ENCODE measurements around the gene KCNH2. TPM values are rescaled to one million over a fixed set of nuclear protein-coding genes. Genes with fewer than 3 reads are reported as not detected.

The KCNH2 gene
- total and polyA plus RNA-seq, 4 donors: 0.18 to 74.6 (median 0.33) TPM; not detected in 1

DNA sequence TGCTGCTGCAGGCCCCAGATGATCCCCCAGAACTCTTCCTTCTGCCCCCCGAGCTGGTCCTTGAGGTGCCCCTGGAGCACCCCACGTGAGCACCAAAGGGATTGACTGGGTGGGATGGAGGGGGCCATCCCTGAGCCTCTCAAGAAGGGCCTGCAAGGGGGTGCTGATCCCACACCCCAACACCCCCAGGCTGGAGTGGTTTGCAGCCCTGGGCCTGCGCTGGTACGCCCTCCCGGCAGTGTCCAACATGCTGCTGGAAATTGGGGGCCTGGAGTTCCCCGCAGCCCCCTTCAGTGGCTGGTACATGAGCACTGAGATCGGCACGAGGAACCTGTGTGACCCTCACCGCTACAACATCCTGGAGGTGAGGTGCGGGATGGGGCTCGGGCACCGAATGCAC is 20.9 kb upstream of the KCNH2 start:
- no peak overlapping the region for H3K27ac ChIP-seq (ENCODE audit: low read depth in 1 of 2, low read length in 2 of 2)
- H3K4me1 ChIP-seq (ENCODE audit: control insufficient read depth in 4 of 4, insufficient read depth in 4 of 4, low read length in 3 of 4): no peaks in the 10 kb centered on the region
- 87% methylated on average over 12 of the region's 12 CpGs for WGBS
- H3K4me3 ChIP-seq (ENCODE audit: low read depth in 1 of 3, low read length in 3 of 3): no peak overlapping the region
- TF ChIP-seq SP1 (IDR thresholded peaks at IDR 0.05) (no peak), FOXA1 (IDR thresholded peaks at IDR 0.05) (no peak), EGR1 (IDR thresholded peaks at IDR 0.05; ENCODE audit: low read depth in 2 of 2) (no peak), RXRA (IDR thresholded peaks at IDR 0.05) (no peak), GABPA (IDR thresholded peaks at IDR 0.05 in 1 of 2, conservative IDR thresholded peaks at IDR 0.05 in 1 of 2) (no peak), TAF1 (conservative IDR thresholded peaks at IDR 0.05) (no peak), YY1 (IDR thresholded peaks at IDR 0.05) (no peak), HNF4A (conservative IDR thresholded peaks at IDR 0.05) (no peak), RAD21 (IDR thresholded peaks at IDR 0.05) (no peak), JUND (IDR thresholded peaks at IDR 0.05) (no peak), NR2F2 (IDR thresholded peaks at IDR 0.05) (no peak), FOXA2 (IDR thresholded peaks at IDR 0.05) (no peak), HNF4G (IDR thresholded peaks at IDR 0.05) (no peak)
- TF ChIP-seq, protein P1, sequence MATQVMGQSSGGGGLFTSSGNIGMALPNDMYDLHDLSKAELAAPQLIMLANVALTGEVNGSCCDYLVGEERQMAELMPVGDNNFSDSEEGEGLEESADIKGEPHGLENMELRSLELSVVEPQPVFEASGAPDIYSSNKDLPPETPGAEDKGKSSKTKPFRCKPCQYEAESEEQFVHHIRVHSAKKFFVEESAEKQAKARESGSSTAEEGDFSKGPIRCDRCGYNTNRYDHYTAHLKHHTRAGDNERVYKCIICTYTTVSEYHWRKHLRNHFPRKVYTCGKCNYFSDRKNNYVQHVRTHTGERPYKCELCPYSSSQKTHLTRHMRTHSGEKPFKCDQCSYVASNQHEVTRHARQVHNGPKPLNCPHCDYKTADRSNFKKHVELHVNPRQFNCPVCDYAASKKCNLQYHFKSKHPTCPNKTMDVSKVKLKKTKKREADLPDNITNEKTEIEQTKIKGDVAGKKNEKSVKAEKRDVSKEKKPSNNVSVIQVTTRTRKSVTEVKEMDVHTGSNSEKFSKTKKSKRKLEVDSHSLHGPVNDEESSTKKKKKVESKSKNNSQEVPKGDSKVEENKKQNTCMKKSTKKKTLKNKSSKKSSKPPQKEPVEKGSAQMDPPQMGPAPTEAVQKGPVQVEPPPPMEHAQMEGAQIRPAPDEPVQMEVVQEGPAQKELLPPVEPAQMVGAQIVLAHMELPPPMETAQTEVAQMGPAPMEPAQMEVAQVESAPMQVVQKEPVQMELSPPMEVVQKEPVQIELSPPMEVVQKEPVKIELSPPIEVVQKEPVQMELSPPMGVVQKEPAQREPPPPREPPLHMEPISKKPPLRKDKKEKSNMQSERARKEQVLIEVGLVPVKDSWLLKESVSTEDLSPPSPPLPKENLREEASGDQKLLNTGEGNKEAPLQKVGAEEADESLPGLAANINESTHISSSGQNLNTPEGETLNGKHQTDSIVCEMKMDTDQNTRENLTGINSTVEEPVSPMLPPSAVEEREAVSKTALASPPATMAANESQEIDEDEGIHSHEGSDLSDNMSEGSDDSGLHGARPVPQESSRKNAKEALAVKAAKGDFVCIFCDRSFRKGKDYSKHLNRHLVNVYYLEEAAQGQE (IDR thresholded peaks at IDR 0.05): no peak
- TF ChIP-seq, protein P2, sequence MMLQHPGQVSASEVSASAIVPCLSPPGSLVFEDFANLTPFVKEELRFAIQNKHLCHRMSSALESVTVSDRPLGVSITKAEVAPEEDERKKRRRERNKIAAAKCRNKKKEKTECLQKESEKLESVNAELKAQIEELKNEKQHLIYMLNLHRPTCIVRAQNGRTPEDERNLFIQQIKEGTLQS (IDR thresholded peaks at IDR 0.05): no peak
- TF ChIP-seq, protein P3, sequence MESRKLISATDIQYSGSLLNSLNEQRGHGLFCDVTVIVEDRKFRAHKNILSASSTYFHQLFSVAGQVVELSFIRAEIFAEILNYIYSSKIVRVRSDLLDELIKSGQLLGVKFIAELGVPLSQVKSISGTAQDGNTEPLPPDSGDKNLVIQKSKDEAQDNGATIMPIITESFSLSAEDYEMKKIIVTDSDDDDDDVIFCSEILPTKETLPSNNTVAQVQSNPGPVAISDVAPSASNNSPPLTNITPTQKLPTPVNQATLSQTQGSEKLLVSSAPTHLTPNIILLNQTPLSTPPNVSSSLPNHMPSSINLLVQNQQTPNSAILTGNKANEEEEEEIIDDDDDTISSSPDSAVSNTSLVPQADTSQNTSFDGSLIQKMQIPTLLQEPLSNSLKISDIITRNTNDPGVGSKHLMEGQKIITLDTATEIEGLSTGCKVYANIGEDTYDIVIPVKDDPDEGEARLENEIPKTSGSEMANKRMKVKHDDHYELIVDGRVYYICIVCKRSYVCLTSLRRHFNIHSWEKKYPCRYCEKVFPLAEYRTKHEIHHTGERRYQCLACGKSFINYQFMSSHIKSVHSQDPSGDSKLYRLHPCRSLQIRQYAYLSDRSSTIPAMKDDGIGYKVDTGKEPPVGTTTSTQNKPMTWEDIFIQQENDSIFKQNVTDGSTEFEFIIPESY (IDR thresholded peaks at IDR 0.05): no peak
- no peak overlapping the region for H3K9ac ChIP-seq (ENCODE audit: low read depth in 1 of 2, low read length in 2 of 2)
- no peaks in the 10 kb centered on the region for H3K36me3 ChIP-seq (ENCODE audit: control insufficient read depth in 4 of 4, insufficient read depth in 3 of 4, low read depth in 1 of 4, low read length in 3 of 4)
- no peaks in the 10 kb centered on the region for H3K27me3 ChIP-seq (ENCODE audit: control insufficient read depth in 4 of 4, insufficient read depth in 4 of 4, low read length in 3 of 4)
- DNase-seq (ENCODE audit: low spot score): no peak
- no peaks in the 10 kb centered on the region for H3K9me3 ChIP-seq (ENCODE audit: control insufficient read depth in 4 of 4, low read length in 3 of 4)

DNA sequence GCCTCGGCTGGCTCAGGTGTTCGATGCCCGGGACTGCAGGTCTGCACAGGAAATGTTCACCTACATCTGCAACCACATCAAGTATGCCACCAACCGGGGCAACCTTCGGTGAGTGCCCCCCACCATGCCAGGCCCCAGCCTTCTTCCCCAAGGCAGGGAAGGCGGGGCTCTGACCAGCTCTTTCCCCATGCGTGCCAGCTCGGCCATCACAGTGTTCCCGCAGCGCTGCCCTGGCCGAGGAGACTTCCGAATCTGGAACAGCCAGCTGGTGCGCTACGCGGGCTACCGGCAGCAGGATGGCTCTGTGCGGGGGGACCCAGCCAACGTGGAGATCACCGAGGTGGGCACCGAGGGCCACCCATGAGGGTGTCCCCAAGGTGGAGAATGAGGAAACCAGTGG is 20.2 kb upstream of the KCNH2 start:
- TF ChIP-seq RAD21 (IDR thresholded peaks at IDR 0.05) (no peak), YY1 (IDR thresholded peaks at IDR 0.05) (no peak)
- Histone ChIP-seq H3K9me3 (ENCODE audit: control insufficient read depth in 4 of 4, low read length in 3 of 4) (no peaks in the 10 kb centered on the region), H3K27me3 (ENCODE audit: control insufficient read depth in 4 of 4, insufficient read depth in 4 of 4, low read length in 3 of 4) (no peaks in the 10 kb centered on the region), H3K4me3 (ENCODE audit: low read depth in 1 of 3, low read length in 3 of 3) (no peak overlapping the region), H3K36me3 (ENCODE audit: control insufficient read depth in 4 of 4, insufficient read depth in 3 of 4, low read depth in 1 of 4, low read length in 3 of 4) (no peaks in the 10 kb centered on the region), H3K9ac (ENCODE audit: low read depth in 1 of 2, low read length in 2 of 2) (no peak overlapping the region), H3K27ac (ENCODE audit: low read depth in 1 of 2, low read length in 2 of 2) (no peak overlapping the region), H3K4me1 (ENCODE audit: control insufficient read depth in 4 of 4, insufficient read depth in 4 of 4, low read length in 3 of 4) (no peaks in the 10 kb centered on the region)
- DNase-seq (ENCODE audit: low spot score): no peak
- WGBS: 83% methylated on average over 20 of the region's 20 CpGs
